Measurements from ENCODE around the gene NCL. TPM values are rescaled to one million over a fixed set of nuclear protein-coding genes. Genes with fewer than 3 reads are reported as not detected.
"Not testable (repeated sequence)": the region's sequence is repeated elsewhere in the genome, so short reads cannot be mapped to it uniquely, and the experiment has no call there.

Gene NCL
- total and polyA plus RNA-seq, 5 experiments from 2014 or later: 370 to 590 (median 467) TPM

GRCh38 chr2:231464576-231465540 is 574 bp upstream of the NCL start:
- H3K36me3 Mint-ChIP-seq: peaks cover 20 to 39% (median 23%) of the 10 kb centered on the region in 3 donors
- no peaks in the 10 kb centered on the region for H3K9me3 Mint-ChIP-seq
- DNase-seq (peak in 8 of 10 donors; percentile 93 to 99 (median 98)), ATAC-seq (peak in 1 of 2 donors; percentile 4)
- H3K27me3 Mint-ChIP-seq: peaks cover 0 to 3% (median 0%) of the 10 kb centered on the region in 5 donors
- H3K4me1 Mint-ChIP-seq: peaks cover 31 to 50% (median 45%) of the 10 kb centered on the region in 4 donors
- peak overlapping the region; percentile 91 to 99 (median 96) for H3K4me3 Mint-ChIP-seq
- POLR2A ChIA-PET: interaction anchor here (0.5 to 4.2 kb wide), 30 partner anchors 10 to 1760 kb away, joined by 3 to 100 read pairs (median 5); partner anchors contain the start of genes COPS7B, FBXO36, PDE6D and PTMA
- peak overlapping the region; percentile 99 to 100 (median 100) for H3K27ac Mint-ChIP-seq

DNA sequence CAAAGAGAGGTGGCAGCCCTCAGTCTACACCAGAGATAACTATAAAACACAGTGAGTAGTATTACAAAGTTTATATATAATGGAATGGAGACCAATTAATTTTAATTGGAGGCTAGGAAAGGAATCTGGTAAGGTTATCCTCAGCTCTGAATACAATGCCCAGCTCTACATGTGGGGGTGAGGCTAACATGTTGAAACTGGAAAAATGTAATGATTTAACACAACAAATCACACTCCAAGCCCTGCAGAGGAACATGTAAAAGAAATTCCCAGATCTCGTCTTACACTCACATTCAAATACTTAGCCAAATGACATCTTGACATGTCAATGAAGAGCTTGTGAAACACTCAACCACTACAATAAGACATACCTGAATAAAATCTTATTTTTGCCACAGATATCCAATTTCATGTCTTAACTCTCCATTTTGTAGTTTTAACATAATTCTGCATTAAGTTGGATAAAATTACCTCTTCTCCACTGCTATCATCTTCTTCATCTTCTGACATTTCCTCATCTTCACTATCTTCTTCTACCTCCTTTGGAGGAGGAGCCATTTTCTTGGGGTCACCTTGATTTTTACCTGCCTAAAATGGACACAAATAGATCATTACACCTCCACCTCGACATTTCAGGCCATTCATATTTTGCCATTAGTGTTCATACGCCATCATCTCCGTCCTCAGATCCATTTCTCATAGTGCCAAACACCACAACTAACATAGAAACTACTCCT is 1.4 kb downstream of the NCL start:
- Mint-ChIP-seq H3K36me3 (peaks cover 30 to 59% (median 30%) of the 10 kb centered on the region in 3 donors), H3K4me1 (peaks cover 29 to 58% (median 56%) of the 10 kb centered on the region in 4 donors), H3K27ac (peak overlapping the region; percentile 99 to 100 (median 100)), H3K4me3 (peak overlapping the region; percentile 91 to 99 (median 96)), H3K9me3 (no peaks in the 10 kb centered on the region), H3K27me3 (peaks cover 0 to 3% (median 0%) of the 10 kb centered on the region in 5 donors)
- ATAC-seq (no peak), DNase-seq (no peak)
- POLR2A ChIA-PET: interaction anchor here (0.5 to 4.2 kb wide), 15 partner anchors 10 to 246 kb away, joined by 3 to 100 read pairs (median 5); partner anchors contain the start of gene PTMA

GRCh38 chr2:231461516-231461971 is 2.7 kb downstream of the NCL start:
- ATAC-seq (no peak), DNase-seq (no peak)
- H3K36me3 Mint-ChIP-seq: peaks cover 30 to 73% (median 32%) of the 10 kb centered on the region in 3 donors
- peaks cover 31 to 63% (median 60%) of the 10 kb centered on the region in 4 donors for H3K4me1 Mint-ChIP-seq
- peaks cover 0 to 3% (median 0%) of the 10 kb centered on the region in 5 donors for H3K27me3 Mint-ChIP-seq
- POLR2A ChIA-PET: interaction anchor here (0.9 to 2.0 kb wide), 3 partner anchors 7 to 27 kb away, joined by 3 to 9 read pairs (median 3); no protein-coding TSS in a partner anchor
- H3K4me3 Mint-ChIP-seq: peak overlapping the region in 9 of 10 donors; percentile 30 to 99 (median 96)
- H3K9me3 Mint-ChIP-seq: no peaks in the 10 kb centered on the region
- H3K27ac Mint-ChIP-seq: peak overlapping the region in 8 of 10 donors; percentile 35 to 100 (median 71)

GRCh38 chr2:231460841-231461240 is 3.4 kb downstream of the NCL start:
- not testable (repeated sequence) for H3K27me3 Mint-ChIP-seq, H3K9me3 Mint-ChIP-seq, DNase-seq, ATAC-seq
- Mint-ChIP-seq H3K4me3 (peak overlapping the region in 7 of 10 donors; percentile 3 to 96 (median 23)), H3K36me3 (peaks cover 30 to 80% (median 36%) of the 10 kb centered on the region in 3 donors), H3K4me1 (peaks cover 31 to 66% (median 61%) of the 10 kb centered on the region in 4 donors), H3K27ac (peak overlapping the region in 7 of 10 donors; percentile 1 to 93 (median 59))
- POLR2A ChIA-PET: interaction anchor here (0.9 to 2.0 kb wide), 3 partner anchors 8 to 28 kb away, joined by 3 to 9 read pairs (median 3); no protein-coding TSS in a partner anchor

GRCh38 chr2:231460073-231460835 is 4.0 kb downstream of the NCL start:
- H3K27ac Mint-ChIP-seq: peak overlapping the region in 8 of 10 donors; percentile 1 to 93 (median 64)
- H3K4me1 Mint-ChIP-seq: peaks cover 34 to 72% (median 59%) of the 10 kb centered on the region in 4 donors
- H3K4me3 Mint-ChIP-seq: peak overlapping the region in 9 of 10 donors; percentile 3 to 70 (median 43)
- POLR2A ChIA-PET: interaction anchor here (0.5 to 1.2 kb wide), 2 partner anchors 9 to 320 kb away, joined by 3 read pairs; no protein-coding TSS in a partner anchor
- peaks cover 30 to 86% (median 37%) of the 10 kb centered on the region in 3 donors for H3K36me3 Mint-ChIP-seq
- peaks cover 0 to 3% (median 0%) of the 10 kb centered on the region in 5 donors for H3K27me3 Mint-ChIP-seq
- DNase-seq: no peak
- no peaks in the 10 kb centered on the region for H3K9me3 Mint-ChIP-seq
- ATAC-seq: no peak

- POLR2A ChIA-PET: no interaction called here
- H3K9me3 Mint-ChIP-seq: no peaks in the 10 kb centered on the region
- ATAC-seq (no peak), DNase-seq (no peak)
- H3K27me3 Mint-ChIP-seq: no peaks in the 10 kb centered on the region
- peak overlapping the region in 2 of 10 donors; percentile 5 to 30 for H3K4me3 Mint-ChIP-seq
- H3K4me1 Mint-ChIP-seq: peaks cover 30 to 65% (median 52%) of the 10 kb centered on the region in 4 donors
- H3K27ac Mint-ChIP-seq: peak overlapping the region in 7 of 10 donors; percentile 13 to 80 (median 51)
- peaks cover 28 to 99% (median 35%) of the 10 kb centered on the region in 3 donors for H3K36me3 Mint-ChIP-seq
These were observed 5.9 kb downstream of the NCL start for GRCh38 chr2:231458368-231458767.

DNA sequence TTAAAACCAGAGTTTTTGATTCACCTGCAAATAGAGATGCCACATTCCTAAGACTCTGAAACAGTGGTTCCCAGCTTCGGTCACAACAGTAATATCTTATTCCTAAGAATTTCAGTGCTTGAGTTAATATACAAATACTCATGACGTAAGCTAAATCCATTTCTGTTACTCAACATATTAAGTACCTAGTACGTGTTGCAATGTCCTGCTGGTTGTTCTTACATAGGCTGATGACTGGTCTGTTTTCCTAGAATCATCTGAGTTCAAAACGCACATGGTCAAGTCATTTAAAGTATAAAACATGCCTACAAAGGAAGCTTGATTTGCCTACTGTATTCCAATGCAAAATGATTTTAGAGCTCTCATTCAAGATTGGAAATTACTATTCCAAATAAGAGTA is 7.2 kb downstream of the NCL start:
- POLR2A ChIA-PET: no interaction called here
- peaks cover 21 to 94% (median 29%) of the 10 kb centered on the region in 3 donors for H3K36me3 Mint-ChIP-seq
- ATAC-seq (no peak), DNase-seq (no peak)
- no peaks in the 10 kb centered on the region for H3K9me3 Mint-ChIP-seq
- no peak overlapping the region for H3K4me3 Mint-ChIP-seq
- H3K4me1 Mint-ChIP-seq: peaks cover 25 to 53% (median 39%) of the 10 kb centered on the region in 4 donors
- no peaks in the 10 kb centered on the region for H3K27me3 Mint-ChIP-seq
- peak overlapping the region in 1 of 10 donors; percentile 19 for H3K27ac Mint-ChIP-seq

DNA sequence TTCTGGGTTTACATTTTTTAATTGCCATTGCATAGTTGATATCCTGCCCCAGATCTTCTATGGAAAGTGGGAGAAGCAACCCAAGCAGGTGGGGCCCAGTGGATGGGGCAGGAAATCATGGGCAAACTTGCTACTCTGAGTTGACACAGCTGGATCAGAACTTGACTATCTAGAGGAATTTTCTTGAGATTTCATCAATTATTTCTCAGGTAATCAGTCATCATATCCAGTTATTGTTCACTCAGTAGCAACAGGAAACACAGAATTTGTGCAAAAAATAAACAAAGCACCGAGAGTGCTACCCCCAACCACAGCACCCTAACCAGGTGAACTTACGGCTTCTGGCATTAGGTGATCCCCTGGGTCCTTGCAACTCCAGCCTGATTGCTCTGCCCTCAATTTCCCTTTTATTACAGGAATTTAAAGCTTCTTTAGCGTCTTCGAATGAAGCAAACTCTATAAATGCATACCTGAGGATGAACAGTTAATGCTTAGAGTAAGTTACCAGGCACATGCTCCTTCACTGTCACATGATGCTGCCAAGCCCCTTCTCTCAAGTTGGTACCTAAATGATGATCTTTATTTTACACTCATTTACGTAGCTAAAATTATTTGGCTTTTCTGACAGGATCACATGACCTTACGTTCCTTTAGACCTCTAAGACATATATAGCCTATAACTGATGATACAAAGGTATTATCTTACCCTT is 7.8 kb downstream of the NCL start:
- peak overlapping the region in 2 of 10 donors; percentile 19 to 78 for H3K27ac Mint-ChIP-seq
- ATAC-seq: no peak
- peaks cover 26 to 53% (median 39%) of the 10 kb centered on the region in 4 donors for H3K4me1 Mint-ChIP-seq
- peaks cover 17 to 91% (median 24%) of the 10 kb centered on the region in 3 donors for H3K36me3 Mint-ChIP-seq
- POLR2A ChIA-PET: interaction anchor here (1.1 kb wide), 1 partner anchor 27 kb away, joined by 3 read pairs; no protein-coding TSS in a partner anchor
- H3K27me3 Mint-ChIP-seq: no peaks in the 10 kb centered on the region
- no peaks in the 10 kb centered on the region for H3K9me3 Mint-ChIP-seq
- H3K4me3 Mint-ChIP-seq: no peak overlapping the region
- DNase-seq: no peak

DNA sequence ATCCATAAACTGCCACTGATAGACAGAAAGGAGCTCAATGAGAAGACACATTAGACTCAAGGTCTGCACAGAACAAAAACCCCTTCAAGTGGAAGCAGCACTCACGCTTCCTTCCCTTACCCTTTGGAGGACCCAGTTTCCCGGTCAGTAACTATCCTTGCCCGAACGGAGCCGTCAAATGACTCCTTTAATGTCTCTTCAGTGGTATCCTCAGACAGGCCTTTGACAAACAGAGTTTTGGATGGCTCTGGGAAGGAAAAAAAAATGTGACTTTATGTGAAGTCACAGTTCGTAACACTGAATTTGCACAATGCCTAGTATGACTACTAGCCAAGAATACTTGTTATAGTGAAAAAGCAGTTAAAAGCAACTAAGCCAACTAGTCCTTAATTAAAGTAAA is 8.4 kb downstream of the NCL start:
- Mint-ChIP-seq H3K27me3 (no peaks in the 10 kb centered on the region), H3K9me3 (no peaks in the 10 kb centered on the region), H3K4me3 (no peak overlapping the region), H3K27ac (peak overlapping the region in 4 of 10 donors; percentile 56 to 96 (median 82)), H3K36me3 (peaks cover 15 to 86% (median 21%) of the 10 kb centered on the region in 3 donors), H3K4me1 (peaks cover 24 to 51% (median 36%) of the 10 kb centered on the region in 4 donors)
- DNase-seq: no peak
- POLR2A ChIA-PET: interaction anchor here (1.1 kb wide), 1 partner anchor 27 kb away, joined by 3 read pairs; no protein-coding TSS in a partner anchor
- ATAC-seq: no peak

DNA sequence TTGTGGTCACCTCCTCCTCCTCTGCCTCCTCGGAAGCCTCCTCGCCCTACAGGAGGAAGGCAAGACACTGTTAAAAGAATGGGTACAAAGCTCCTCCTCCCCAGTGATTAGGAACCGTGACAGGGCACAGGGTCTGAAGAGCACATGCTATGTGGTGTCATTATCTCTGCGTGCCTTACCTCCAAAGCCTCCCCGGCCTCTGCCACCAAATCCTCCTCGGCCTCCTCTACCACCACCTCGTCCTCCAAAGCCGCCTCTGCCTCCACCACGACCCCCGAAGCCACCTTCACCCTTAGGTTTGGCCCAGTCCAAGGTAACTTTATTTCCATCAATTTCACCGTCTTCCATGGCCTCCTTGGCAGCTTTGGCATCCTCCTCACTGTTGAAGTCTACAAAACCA is 9.1 kb downstream of the NCL start:
- Mint-ChIP-seq H3K27ac (peak overlapping the region in 7 of 10 donors; percentile 7 to 96 (median 78)), H3K27me3 (no peaks in the 10 kb centered on the region), H3K9me3 (no peaks in the 10 kb centered on the region), H3K4me3 (peak overlapping the region in 2 of 10 donors; percentile 12 to 31), H3K4me1 (peaks cover 18 to 44% (median 30%) of the 10 kb centered on the region in 4 donors), H3K36me3 (peaks cover 10 to 79% (median 16%) of the 10 kb centered on the region in 3 donors)
- ATAC-seq: peak in 1 of 2 donors; percentile 16
- DNase-seq: no peak
- POLR2A ChIA-PET: no interaction called here

All from naive thymus-derived CD8-positive, alpha-beta T cell (primary cell).